IMR-90 (cell line): ENCODE results near the gene ACE. TPM values are rescaled to one million over a fixed set of nuclear protein-coding genes. Genes with fewer than 3 reads are reported as not detected.
A peak's percentile ranks its signal among the peaks of the same experiment; 100 is the strongest.

Source experiments
- ATAC-seq: fragments of 200-7000 bp; cut with Tn5 transposase; 2 replicates; pipeline ENCODE4 v1.9.1; 2020; ENCODE audit warnings: low read depth, mild to moderate bottlenecking, moderate library complexity
- BruUV-seq: library from RNA; stranded (reverse); fragments of 400-500 nt; replicated peaks from 2 replicates; lab custom pipeline; 2021; lab: Mats Ljungman, UMichigan
- CTCF ChIA-PET: fragments of 300-600 bp; formaldehyde crosslinking; extraction: SDS; loops from one replicate; lab custom pipeline; 2021; ENCODE audit warnings: antibody characterized with exemption; lab: Yijun Ruan, JAX
- POLR2A ChIA-PET: fragments of 300-600 bp; sonication (Branson Sonifier 250); formaldehyde crosslinking; loops from one replicate; lab custom pipeline; 2022; ENCODE audit warnings: antibody characterized with exemption; ENCODE audit not compliant: unreplicated experiment; lab: Charles Lee
- DNase-seq: peaks from one replicate; pipeline ENCODE4 v3.0.0; 2013
- H2AFZ ChIP-seq: replicated peaks from 2 replicates; pipeline ENCODE3; 2013; ENCODE audit warnings: low read length, mild to moderate bottlenecking; ENCODE audit not compliant: poor library complexity
- H2AK5ac ChIP-seq: 2 replicates; pipeline ENCODE4 v1.6.1; 2013; ENCODE audit warnings: low read depth, low read length, inconsistent platforms
- H2AK9ac ChIP-seq: replicated peaks from 2 replicates; pipeline ENCODE3; 2013; ENCODE audit warnings: mild to moderate bottlenecking, low read depth, low read length, moderate library complexity; ENCODE audit not compliant: poor library complexity
- H2BK120ac ChIP-seq: 2 replicates; pipeline ENCODE4 v1.6.1; 2013; ENCODE audit warnings: low read depth, low read length, inconsistent platforms
- H2BK15ac ChIP-seq: 3 replicates; pipeline ENCODE4 v1.6.1; 2013; ENCODE audit warnings: low read depth, low read length, inconsistent platforms
- H2BK20ac ChIP-seq: 2 replicates; pipeline ENCODE4 v1.6.1; 2013; ENCODE audit warnings: low read depth, mild to moderate bottlenecking, inconsistent platforms, low read length, moderate library complexity
- H2BK5ac ChIP-seq: 2 replicates; pipeline ENCODE4 v1.6.1; 2013; ENCODE audit warnings: mild to moderate bottlenecking, low read depth, low read length, inconsistent platforms; ENCODE audit not compliant: poor library complexity, severe bottlenecking
- H3K14ac ChIP-seq: replicated peaks from 2 replicates; pipeline ENCODE4 v1.6.1; 2013; ENCODE audit warnings: low read depth, low read length, inconsistent platforms
- H3K18ac ChIP-seq: 2 replicates; pipeline ENCODE4 v1.6.1; 2013; ENCODE audit warnings: low read depth, low read length, control low read depth
- H3K23ac ChIP-seq: 2 replicates; pipeline ENCODE4 v1.6.1; 2013; ENCODE audit warnings: low read depth, low read length, inconsistent platforms
- H3K27ac ChIP-seq: 2 replicates; pipeline ENCODE4 v1.5.1; 2013; ENCODE audit warnings: mild to moderate bottlenecking, control low read depth, low read length; ENCODE audit not compliant: insufficient read depth
- H3K27me3 ChIP-seq: 2 replicates; pipeline ENCODE4 v1.6.1; 2013; ENCODE audit warnings: low read length; ENCODE audit not compliant: control insufficient read depth, insufficient read depth
- H3K36me3 ChIP-seq: 2 replicates; pipeline ENCODE4 v1.6.1; 2013; ENCODE audit warnings: low read length, mixed read lengths; ENCODE audit not compliant: control insufficient read depth, insufficient read depth
- H3K4ac ChIP-seq: 2 replicates; pipeline ENCODE4 v1.6.1; 2013; ENCODE audit warnings: low read depth, low read length, inconsistent platforms
- H3K4me1 ChIP-seq: 2 replicates; pipeline ENCODE4 v1.6.1; 2013; ENCODE audit warnings: low read length, mixed read lengths; ENCODE audit not compliant: control insufficient read depth, insufficient read depth
- H3K4me2 ChIP-seq: 2 replicates; pipeline ENCODE4 v1.6.1; 2013; ENCODE audit warnings: low read depth, mild to moderate bottlenecking, control low read depth, low read length, moderate library complexity
- H3K4me3 ChIP-seq: 2 replicates; pipeline ENCODE4 v1.5.1; 2013; ENCODE audit warnings: low read depth, mild to moderate bottlenecking, control low read depth, low read length, moderate library complexity; ENCODE audit not compliant: insufficient read depth
- H3K56ac ChIP-seq: 2 replicates; pipeline ENCODE4 v1.6.1; 2013; ENCODE audit warnings: low read length, inconsistent platforms; ENCODE audit not compliant: insufficient read depth; ENCODE audit errors: extremely low read depth
- H3K79me1 ChIP-seq, 2 experiments: 2 replicates each; pipeline ENCODE4 v1.6.1; 2013; ENCODE audit warnings: low read length in 2 of 2, inconsistent platforms in 1 of 2, low read depth in 1 of 2
- H3K9ac ChIP-seq: 2 replicates; pipeline ENCODE4 v1.6.1; 2013; ENCODE audit warnings: low read depth, low read length, control low read depth
- H3K9me1 ChIP-seq: 2 replicates; pipeline ENCODE4 v1.6.1; 2013; ENCODE audit warnings: low read length, inconsistent platforms; ENCODE audit not compliant: insufficient read depth
- H3K9me3 ChIP-seq: 2 replicates; pipeline ENCODE4 v1.6.1; 2013; ENCODE audit warnings: low read length; ENCODE audit not compliant: control insufficient read depth, insufficient read depth
- H4K20me1 ChIP-seq: 2 replicates; pipeline ENCODE4 v1.6.1; 2013; ENCODE audit warnings: low read length, inconsistent platforms; ENCODE audit not compliant: insufficient read depth
- H4K5ac ChIP-seq: 2 replicates; pipeline ENCODE4 v1.6.1; 2013; ENCODE audit warnings: mild to moderate bottlenecking, low read depth, low read length, control low read depth
- H4K8ac ChIP-seq, 2 experiments: 2 replicates each; pipeline ENCODE4 v1.6.1; 2013; ENCODE audit warnings: low read depth in 2 of 2, low read length in 2 of 2, control low read depth in 1 of 2, inconsistent platforms in 1 of 2
- H4K91ac ChIP-seq: 2 replicates; pipeline ENCODE4 v1.6.1; 2013; ENCODE audit warnings: low read depth, low read length, inconsistent platforms; ENCODE audit not compliant: insufficient read depth
- BHLHE40 ChIP-seq: fragments of 150-350 bp; IDR thresholded peaks from 2 replicates; pipeline ENCODE4 v1.6.1; 2016; ENCODE audit warnings: mild to moderate bottlenecking, low read depth, low read length
- CEBPB ChIP-seq: IDR thresholded peaks from 2 replicates; pipeline ENCODE4 v1.6.1; 2012; ENCODE audit warnings: low read depth, low read length, improper control_type of control experiment
- CHD1 ChIP-seq: IDR thresholded peaks from 2 replicates; pipeline ENCODE4 v1.6.1; 2012; ENCODE audit warnings: low read depth, low read length, improper control_type of control experiment
- CTCF ChIP-seq: conservative IDR thresholded peaks from 2 replicates; pipeline ENCODE4 v1.5.1; 2012; ENCODE audit warnings: mild to moderate bottlenecking, low read depth, low read length, improper control_type of control experiment
- ELK1 ChIP-seq: fragments of 150-350 bp; IDR thresholded peaks from 2 replicates; pipeline ENCODE4 v1.6.1; 2016; ENCODE audit warnings: low read depth, mild to moderate bottlenecking, low read length, moderate library complexity, borderline replicate concordance
- FOS ChIP-seq: fragments of 150-350 bp; IDR thresholded peaks from 2 replicates; pipeline ENCODE4 v1.6.1; 2016; ENCODE audit warnings: low read depth, low read length
- MAFK ChIP-seq: IDR thresholded peaks from 2 replicates; pipeline ENCODE4 v1.6.1; 2012; ENCODE audit warnings: low read depth, low read length, improper control_type of control experiment
- MAZ ChIP-seq: IDR thresholded peaks from 2 replicates; pipeline ENCODE4 v1.6.1; 2012; ENCODE audit warnings: low read depth, mild to moderate bottlenecking, low read length, improper control_type of control experiment, moderate library complexity, borderline replicate concordance
- MXI1 ChIP-seq: IDR thresholded peaks from 2 replicates; pipeline ENCODE4 v1.6.1; 2012; ENCODE audit warnings: low read depth, mild to moderate bottlenecking, low read length, moderate library complexity, borderline replicate concordance
- NFE2L2 ChIP-seq: fragments of 150-350 bp; IDR thresholded peaks from 2 replicates; pipeline ENCODE4 v1.6.1; 2016; ENCODE audit warnings: low read depth, mild to moderate bottlenecking, low read length
- POLR2A ChIP-seq: IDR thresholded peaks from 2 replicates; pipeline ENCODE4 v1.6.1; 2012; ENCODE audit warnings: mild to moderate bottlenecking, low read depth, low read length
- RAD21 ChIP-seq: IDR thresholded peaks from 2 replicates; pipeline ENCODE4 v1.6.1; 2012; ENCODE audit warnings: low read length, improper control_type of control experiment
- RCOR1 ChIP-seq: IDR thresholded peaks from 2 replicates; pipeline ENCODE4 v1.6.1; 2012; ENCODE audit warnings: mild to moderate bottlenecking, low read length, improper control_type of control experiment; ENCODE audit not compliant: insufficient replicate concordance
- RFX5 ChIP-seq: IDR thresholded peaks from 2 replicates; pipeline ENCODE4 v1.8.0; 2012; ENCODE audit warnings: low read depth, mild to moderate bottlenecking, low read length, moderate library complexity
- SMC3 ChIP-seq: fragments of 150-350 bp; IDR thresholded peaks from 2 replicates; pipeline ENCODE4 v1.6.1; 2016; ENCODE audit warnings: low read depth, mild to moderate bottlenecking, antibody characterized with exemption, low read length, moderate library complexity
- USF2 ChIP-seq: fragments of 150-350 bp; IDR thresholded peaks from 2 replicates; pipeline ENCODE4 v1.6.1; 2017; ENCODE audit warnings: mild to moderate bottlenecking, antibody characterized with exemption, low read length, low read depth
- WGBS, 2 experiments: methylation state at CpG; one replicate each; pipeline versions ENCODE4 v1.1.5 to v1.1.7; 2013; ENCODE audit warnings: missing lambda C conversion rate in 2 of 2; ENCODE audit not compliant: insufficient read length in 1 of 2; ENCODE audit errors: extremely low coverage in 2 of 2; 5-methylcytosine and 5-hydroxymethylcytosine counted together
- dilution Hi-C: fragments of 300-500 bp; cut with HindIII; formaldehyde crosslinking; loops from one replicate; pipeline ENCODE4 v1.14.3; 2018; ENCODE audit warnings: low sequenced_read_pairs; ENCODE audit not compliant: unreplicated experiment
- in situ Hi-C: fragments of 300-500 bp; cut with MboI; formaldehyde crosslinking; loops from 3 replicates; pipeline ENCODE4 v1.14.3; 2019; ENCODE audit warnings: low sequenced_read_pairs, inconsistent platforms, mixed read lengths
- intact Hi-C: fragments of 100-400 bp; cut with micrococcal nuclease; formaldehyde crosslinking; loops from 2 replicates; pipeline ENCODE4 v1.10.0; 2022
- polyA plus RNA-seq, 3 experiments: library from polyadenylated mRNA; depleted of rRNA; stranded (reverse); fragments of >200 nt; gene quantifications; 2 replicates each; pipeline ENCODE4 v1.2.3, GENCODE V29; 2012; ENCODE audit warnings: low replicate concordance in 1 of 3
- total RNA-seq: library from RNA; depleted of rRNA; stranded (reverse); fragments of >200 nt; gene quantifications from 2 replicates; pipeline ENCODE4 v1.2.3, GENCODE V29; 2012

Gene ACE
- total and polyA plus RNA-seq, 2 of the 4 experiments (the other 2 are of a cell fraction): 1.4 to 5.8 TPM

DNA sequence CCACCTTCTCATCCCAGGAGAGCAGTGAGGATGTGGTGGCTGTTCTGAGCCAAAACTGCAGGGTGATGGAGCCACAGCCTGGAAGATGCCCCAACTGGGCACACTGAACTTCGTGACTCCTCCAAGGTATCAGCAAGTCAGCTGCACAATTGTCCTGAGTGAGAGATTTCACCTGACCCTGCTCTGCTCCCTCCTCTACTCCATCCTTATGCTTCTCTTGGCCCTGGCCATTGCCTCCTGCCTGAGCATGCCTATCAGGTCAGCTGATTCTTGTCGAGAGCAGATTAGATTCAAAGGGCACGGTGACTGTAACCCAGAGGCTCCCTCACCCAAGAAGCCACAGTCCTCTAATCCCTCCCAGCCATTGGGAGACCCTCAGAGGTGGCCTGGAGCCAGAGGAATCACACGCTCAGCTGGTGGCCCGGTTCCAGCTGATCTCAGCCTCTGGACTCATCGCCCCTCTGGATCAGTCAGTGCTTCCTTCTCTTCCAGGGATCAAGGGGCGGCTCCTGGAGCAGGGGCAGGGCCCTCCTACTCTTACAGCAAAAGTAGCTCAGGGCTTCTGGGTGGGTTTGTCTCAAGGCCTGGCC lies 23.8 kb upstream of the ACE start:
- ChIA-PET POLR2A (no interaction called here), CTCF (no interaction called here)
- DNase-seq (no peak), ATAC-seq (0 out of 2 replicates have a peak, but pooled peaks have one; percentile 14)
- no peak overlapping the region for H2BK5ac ChIP-seq
- H3K9ac ChIP-seq: no peak overlapping the region
- 58% methylated on average over 6 of the region's 7 CpGs; no CpG with 5 or more reads in 1 of the 2 experiments for WGBS, 2 experiments
- no peak overlapping the region for H2AK9ac ChIP-seq
- in situ Hi-C loops: no loop called here
- no peak overlapping the region for H3K18ac ChIP-seq
- TF ChIP-seq NFE2L2 (no peak), CEBPB (no peak), POLR2A (no peak), ELK1 (no peak), RCOR1 (no peak), RFX5 (no peak), CHD1 (no peak), MXI1 (no peak), MAFK (no peak), SMC3 (no peak), RAD21 (no peak), BHLHE40 (no peak), CTCF (no peak), MAZ (no peak), USF2 (no peak), FOS (no peak)
- no peak overlapping the region for H2BK15ac ChIP-seq
- H3K27me3 ChIP-seq: peaks cover 3% of the 10 kb centered on the region; the same call in 1 of the 2 replicates
- no peak overlapping the region for H4K91ac ChIP-seq
- H3K14ac ChIP-seq: no peak overlapping the region
- no peak overlapping the region for H3K27ac ChIP-seq
- dilution Hi-C loops: no loop called here
- H3K56ac ChIP-seq: no peak overlapping the region
- intact Hi-C loops: no loop called here
- no peaks in the 10 kb centered on the region for H3K9me3 ChIP-seq
- peaks cover 3% of the 10 kb centered on the region; the same call in 1 of the 2 replicates for H3K4me1 ChIP-seq
- H3K4me2 ChIP-seq: no peak overlapping the region
- no peak overlapping the region for H2BK120ac ChIP-seq
- no peak overlapping the region; the same call in 1 of the 2 replicates for H2AK5ac ChIP-seq
- H2BK20ac ChIP-seq: no peak overlapping the region
- H4K8ac ChIP-seq: no peak overlapping the region
- H3K79me1 ChIP-seq: no peaks in the 10 kb centered on the region
- no peak overlapping the region for H3K4ac ChIP-seq
- no peaks in the 10 kb centered on the region for H4K20me1 ChIP-seq
- no peak overlapping the region for H4K5ac ChIP-seq
- no peak overlapping the region for H3K4me3 ChIP-seq
- peak overlapping the region; percentile 29 for H2AFZ ChIP-seq
- H3K9me1 ChIP-seq: 0 out of 2 replicates have a peak, but pooled peaks cover 3% of the 10 kb centered on the region
- BruUV-seq: no TSS peak
- H3K36me3 ChIP-seq: no peaks in the 10 kb centered on the region
- H3K23ac ChIP-seq: no peak overlapping the region
